MM.1S (cell line): ENCODE data around the gene PSEN1.

Experiments
- DNase-seq: peaks from one replicate; pipeline ENCODE4 v3.0.0-alpha.2; 2015
- H2AFZ ChIP-seq: fragments of 300-600 bp; sonication (generic); 2 replicates; pipeline ENCODE4 v1.6.0; 2016; ENCODE audit warnings: antibody characterized with exemption, low read length
- H3F3A ChIP-seq: fragments of 300-600 bp; sonication (generic); 2 replicates; pipeline ENCODE4 v1.6.1; 2016; ENCODE audit warnings: mild to moderate bottlenecking, antibody characterized with exemption, low read length, moderate library complexity, mixed read lengths; ENCODE audit not compliant: insufficient read depth
- H3K27ac ChIP-seq: fragments of 300-600 bp; sonication (generic); 2 replicates; pipeline ENCODE4 v1.5.1; 2016; ENCODE audit warnings: mild to moderate bottlenecking, low read length
- H3K27me3 ChIP-seq: fragments of 300-600 bp; sonication (generic); replicated peaks from 2 replicates; pipeline ENCODE4 v1.6.0; 2016; ENCODE audit warnings: low read length; ENCODE audit not compliant: insufficient read depth
- H3K36me3 ChIP-seq: fragments of 300-600 bp; sonication (generic); replicated peaks from 2 replicates; pipeline ENCODE4 v1.6.1; 2016; ENCODE audit warnings: mild to moderate bottlenecking, low read length, mixed read lengths; ENCODE audit not compliant: insufficient read depth
- H3K4me1 ChIP-seq: fragments of 300-600 bp; sonication (generic); 2 replicates; pipeline ENCODE4 v1.6.1; 2016; ENCODE audit warnings: low read length, mixed read lengths
- H3K4me2 ChIP-seq: fragments of 300-600 bp; sonication (generic); 2 replicates; pipeline ENCODE4 v1.6.0; 2016; ENCODE audit warnings: low read depth, low read length
- H3K4me3 ChIP-seq: fragments of 300-600 bp; sonication (generic); 2 replicates; pipeline ENCODE4 v1.5.1; 2016; ENCODE audit warnings: low read length, mixed read lengths
- H3K79me2 ChIP-seq: fragments of 300-600 bp; sonication (generic); 2 replicates; pipeline ENCODE4 v1.6.1; 2016; ENCODE audit warnings: mixed run types, low read length, mixed read lengths
- H3K9ac ChIP-seq: fragments of 300-600 bp; sonication (generic); 2 replicates; pipeline ENCODE4 v1.6.1; 2016; ENCODE audit warnings: low read length, mixed read lengths
- H3K9me2 ChIP-seq: fragments of 300-600 bp; sonication (generic); replicated peaks from 2 replicates; pipeline ENCODE4 v1.6.1; 2016; ENCODE audit warnings: mild to moderate bottlenecking, low read length, mixed read lengths; ENCODE audit not compliant: insufficient read depth
- H3K9me3 ChIP-seq: fragments of 300-600 bp; sonication (generic); replicated peaks from 2 replicates; pipeline ENCODE4 v1.6.1; 2016; ENCODE audit warnings: mild to moderate bottlenecking, low read length, mixed read lengths; ENCODE audit not compliant: insufficient read depth
- H4K20me1 ChIP-seq: fragments of 300-600 bp; sonication (generic); 2 replicates; pipeline ENCODE4 v1.6.1; 2016; ENCODE audit warnings: mild to moderate bottlenecking, low read length, moderate library complexity, mixed read lengths; ENCODE audit not compliant: insufficient read depth
- CTCF ChIP-seq: fragments of 300-600 bp; sonication (generic); IDR thresholded peaks from 2 replicates; pipeline ENCODE4 v1.5.1; 2016; ENCODE audit warnings: antibody characterized with exemption, low read length, mixed read lengths
- EZH2 ChIP-seq: fragments of 300-600 bp; sonication (generic); optimal IDR thresholded peaks from 2 replicates; pipeline ENCODE3; 2017; ENCODE audit warnings: low read depth, mild to moderate bottlenecking, antibody characterized with exemption, low read length, mixed read lengths
- EZH2phosphoT487 ChIP-seq: fragments of 300-600 bp; sonication (generic); IDR thresholded peaks from 2 replicates; pipeline ENCODE4 v1.6.1; 2018; ENCODE audit warnings: antibody characterized with exemption, low read length

The PSEN1 gene

GRCh38 chr14:73261520-73262426, 125.5 kb downstream of the PSEN1 start:
- DNase-seq, result no peak
- no peaks in the 10 kb centered on the region for H3K4me1 ChIP-seq
- H2AFZ ChIP-seq, result no peak overlapping the region
- no peaks in the 10 kb centered on the region for H3K79me2 ChIP-seq
- H3K27ac ChIP-seq, result no peak overlapping the region
- no peaks in the 10 kb centered on the region for H3K27me3 ChIP-seq
- H3F3A ChIP-seq, result no peaks in the 10 kb centered on the region
- TF ChIP-seq EZH2 (no peak), CTCF (no peak), EZH2phosphoT487 (no peak)
- no peaks in the 10 kb centered on the region for H3K9me3 ChIP-seq
- H3K9ac ChIP-seq, result no peak overlapping the region
- H3K36me3 ChIP-seq, result no peaks in the 10 kb centered on the region
- H3K4me3 ChIP-seq, result no peak overlapping the region
- no peak overlapping the region for H3K4me2 ChIP-seq
- H3K9me2 ChIP-seq, result no peaks in the 10 kb centered on the region
- no peaks in the 10 kb centered on the region for H4K20me1 ChIP-seq

- Histone ChIP-seq H3K79me2 (no peaks in the 10 kb centered on the region), H3K4me2 (no peak overlapping the region), H3K27me3 (no peaks in the 10 kb centered on the region), H4K20me1 (no peaks in the 10 kb centered on the region), H3K27ac (no peak overlapping the region), H3F3A (no peaks in the 10 kb centered on the region), H3K4me3 (no peak overlapping the region), H3K9ac (no peak overlapping the region), H3K4me1 (no peaks in the 10 kb centered on the region), H3K9me2 (no peaks in the 10 kb centered on the region), H3K9me3 (no peaks in the 10 kb centered on the region), H3K36me3 (no peaks in the 10 kb centered on the region), H2AFZ (no peak overlapping the region)
- DNase-seq, result no peak
- TF ChIP-seq CTCF (no peak), EZH2phosphoT487 (no peak), EZH2 (no peak)
Observed at GRCh38 chr14:73262427-73263183, 126.3 kb downstream of the PSEN1 start.

GRCh38 chr14:73263606-73264005, 127.3 kb downstream of the PSEN1 start:
- Histone ChIP-seq H3K4me1 (no peaks in the 10 kb centered on the region), H3K9me3 (no peaks in the 10 kb centered on the region), H4K20me1 (no peaks in the 10 kb centered on the region), H3K9me2 (no peaks in the 10 kb centered on the region), H3K27me3 (no peaks in the 10 kb centered on the region), H3K36me3 (no peaks in the 10 kb centered on the region), H3K27ac (no peak overlapping the region), H2AFZ (no peak overlapping the region), H3K9ac (no peak overlapping the region), H3K79me2 (no peaks in the 10 kb centered on the region), H3F3A (no peaks in the 10 kb centered on the region), H3K4me3 (no peak overlapping the region), H3K4me2 (no peak overlapping the region)
- no peak for TF ChIP-seq EZH2phosphoT487
- TF ChIP-seq CTCF, result no peak
- TF ChIP-seq EZH2, result no peak
- DNase-seq, result no peak
